ENCODE measurements around the gene SLC26A2.

Gene SLC26A2

DNA sequence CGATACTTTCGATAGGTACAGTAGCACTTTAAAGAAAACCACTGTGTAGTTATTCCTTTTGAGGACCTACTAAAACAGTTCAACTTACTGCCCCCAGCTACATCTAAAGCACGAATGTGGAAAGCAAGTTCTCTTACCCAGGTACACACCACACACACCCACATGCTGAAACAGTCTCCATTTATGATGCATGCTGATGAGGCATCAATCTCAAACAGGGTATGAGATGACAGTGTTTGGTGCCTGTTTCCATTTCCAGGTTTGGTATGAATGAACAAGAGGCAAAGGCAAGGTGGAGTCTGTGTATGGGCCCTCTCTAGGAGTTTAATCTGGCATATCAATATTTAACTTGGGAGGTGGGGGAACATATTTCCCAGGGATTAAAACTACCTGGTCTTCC is 53.9 kb downstream of the SLC26A2 start:
- TF ChIP-seq, protein P1, sequence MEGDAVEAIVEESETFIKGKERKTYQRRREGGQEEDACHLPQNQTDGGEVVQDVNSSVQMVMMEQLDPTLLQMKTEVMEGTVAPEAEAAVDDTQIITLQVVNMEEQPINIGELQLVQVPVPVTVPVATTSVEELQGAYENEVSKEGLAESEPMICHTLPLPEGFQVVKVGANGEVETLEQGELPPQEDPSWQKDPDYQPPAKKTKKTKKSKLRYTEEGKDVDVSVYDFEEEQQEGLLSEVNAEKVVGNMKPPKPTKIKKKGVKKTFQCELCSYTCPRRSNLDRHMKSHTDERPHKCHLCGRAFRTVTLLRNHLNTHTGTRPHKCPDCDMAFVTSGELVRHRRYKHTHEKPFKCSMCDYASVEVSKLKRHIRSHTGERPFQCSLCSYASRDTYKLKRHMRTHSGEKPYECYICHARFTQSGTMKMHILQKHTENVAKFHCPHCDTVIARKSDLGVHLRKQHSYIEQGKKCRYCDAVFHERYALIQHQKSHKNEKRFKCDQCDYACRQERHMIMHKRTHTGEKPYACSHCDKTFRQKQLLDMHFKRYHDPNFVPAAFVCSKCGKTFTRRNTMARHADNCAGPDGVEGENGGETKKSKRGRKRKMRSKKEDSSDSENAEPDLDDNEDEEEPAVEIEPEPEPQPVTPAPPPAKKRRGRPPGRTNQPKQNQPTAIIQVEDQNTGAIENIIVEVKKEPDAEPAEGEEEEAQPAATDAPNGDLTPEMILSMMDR (IDR thresholded peaks at IDR 0.05; ENCODE audit: low read depth, low read length, missing control alignments) = no peak
- H3K4me3 ChIP-seq (ENCODE audit: low read depth, low read length) = no peak overlapping the region
- no peak for DNase-seq (ENCODE audit: low read depth)

DNA sequence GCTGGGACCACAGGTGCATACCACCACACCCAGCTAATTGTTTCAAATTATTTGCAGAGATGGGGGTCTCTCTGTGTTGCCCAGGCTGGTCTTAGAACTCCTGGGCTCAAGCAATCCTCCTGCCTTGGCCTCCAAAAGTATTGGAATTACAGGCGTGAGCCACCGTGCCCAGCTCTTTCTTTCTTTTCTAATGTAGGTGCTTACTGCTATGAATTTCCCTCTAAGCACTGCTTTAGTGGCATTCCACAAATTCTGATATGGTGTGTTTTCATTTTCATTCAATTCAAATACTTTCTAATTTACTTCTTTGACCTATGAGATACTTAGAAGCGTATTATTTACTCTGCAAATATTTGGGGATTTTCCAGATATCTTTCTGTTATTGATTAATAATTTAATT is 54.9 kb downstream of the SLC26A2 start:
- TF ChIP-seq, protein P1 (IDR thresholded peaks at IDR 0.05; ENCODE audit: low read depth, low read length, missing control alignments) = no peak
- no peak for DNase-seq (ENCODE audit: low read depth)
- H3K4me3 ChIP-seq (ENCODE audit: low read depth, low read length) = no peak overlapping the region

- no peak for DNase-seq (ENCODE audit: low read depth)
- no peak overlapping the region for H3K4me3 ChIP-seq (ENCODE audit: low read depth, low read length)
- TF ChIP-seq, protein P1 (IDR thresholded peaks at IDR 0.05; ENCODE audit: low read depth, low read length, missing control alignments) = no peak
Observed at GRCh38 chr5:150016537-150016936, 56.0 kb downstream of the SLC26A2 start.

- DNase-seq (ENCODE audit: low read depth) = no peak
- TF ChIP-seq, protein P1 (IDR thresholded peaks at IDR 0.05; ENCODE audit: low read depth, low read length, missing control alignments) = no peak
- no peak overlapping the region for H3K4me3 ChIP-seq (ENCODE audit: low read depth, low read length)
Observed at GRCh38 chr5:150017226-150018005, 56.9 kb downstream of the SLC26A2 start.

- TF ChIP-seq, protein P1 (IDR thresholded peaks at IDR 0.05; ENCODE audit: low read depth, low read length, missing control alignments) = no peak
Observed at GRCh38 chr5:150020249-150020648, 59.7 kb downstream of the SLC26A2 start.

GRCh38 chr5:150021491-150022157 is 61.1 kb downstream of the SLC26A2 start:
- H3K4me3 ChIP-seq (ENCODE audit: low read depth, low read length) = no peak overlapping the region
- TF ChIP-seq, protein P1 (IDR thresholded peaks at IDR 0.05; ENCODE audit: low read depth, low read length, missing control alignments) = no peak
- no peak for DNase-seq (ENCODE audit: low read depth)

More at GRCh38 chr5:150020249-150020648, 59.7 kb downstream of the SLC26A2 start:
- H3K4me3 ChIP-seq (ENCODE audit: low read depth, low read length) = no peak overlapping the region
- no peak for DNase-seq (ENCODE audit: low read depth)

Data from GM12864 (cell line).